GM13976 (cell line): ENCODE measurements around the gene TREM1.

Experiments
- DNase-seq: peaks from one replicate; pipeline ENCODE4 v3.0.0; 2012; ENCODE audit warnings: low spot score
- CTCF ChIP-seq: IDR thresholded peaks from 2 replicates; pipeline ENCODE4 v1.5.1; 2012; ENCODE audit warnings: borderline replicate concordance, mild to moderate bottlenecking; ENCODE audit not compliant: insufficient read depth; ENCODE audit errors: extremely low read depth, missing control alignments, control extremely low read depth
- in situ Hi-C: fragments of 300-500 bp; cut with MboI; formaldehyde crosslinking; loops from one replicate; pipeline ENCODE4 v1.12.0; 2022; ENCODE audit warnings: low sequenced_read_pairs, mixed read lengths, inconsistent platforms; ENCODE audit not compliant: unreplicated experiment

The TREM1 gene

GRCh38 chr6:41273714-41274113 lies 12.8 kb downstream of the TREM1 start:
- TF ChIP-seq CTCF, result no peak
- in situ Hi-C loops, result no loop called here
- peak; percentile 2 for DNase-seq

- no peak for TF ChIP-seq CTCF
- DNase-seq, result peak; percentile 1
- in situ Hi-C loops, result no loop called here
Observed at GRCh38 chr6:41272591-41273240, 13.8 kb downstream of the TREM1 start.

GRCh38 chr6:41271901-41272395 lies 14.5 kb downstream of the TREM1 start:
- DNase-seq, result peak; percentile 3
- no peak for TF ChIP-seq CTCF
- in situ Hi-C loops, result no loop called here

- in situ Hi-C loops, result no loop called here
- no peak for TF ChIP-seq CTCF
- DNase-seq, result peak; percentile 0
Observed at GRCh38 chr6:41269716-41270115, 16.8 kb downstream of the TREM1 start.

GRCh38 chr6:41269166-41269565 lies 17.3 kb downstream of the TREM1 start:
- no peak for TF ChIP-seq CTCF
- DNase-seq, result no peak
- in situ Hi-C loops, result no loop called here

GRCh38 chr6:41268478-41268877 lies 18.0 kb downstream of the TREM1 start:
- TF ChIP-seq CTCF, result no peak
- peak; percentile 0 for DNase-seq
- in situ Hi-C loops, result no loop called here
